Esophagus muscularis mucosa (tissue), 4 donors: Measurements from ENCODE around the gene DRAP1.

Experiments
- EP300 ChIP-seq: sonication (generic); formaldehyde crosslinking; IDR thresholded peaks from one replicate; pipeline ENCODE4 v1.6.1; 2017; ENCODE audit warnings: antibody characterized with exemption
- POLR2A ChIP-seq: fragments of 450-650 bp; IDR thresholded peaks from one replicate; pipeline ENCODE4 v1.6.1; 2017; ENCODE audit warnings: antibody characterized with exemption, moderate library complexity, mild to moderate bottlenecking, low read depth
- POLR2AphosphoS5 ChIP-seq, 2 donors: sonication (generic); formaldehyde crosslinking; IDR thresholded peaks; one replicate each; pipeline ENCODE4 v1.6.1; 2017; ENCODE audit warnings: antibody characterized with exemption in 2 of 2
- TF ChIP-seq, protein P1 (sequence below), 3 experiments: fragments of 200-600 bp in 2 of 3; fragments of 450-650 bp in 1 of 3; sonication (generic) in 2 of 3; IDR thresholded peaks; one replicate each; pipeline ENCODE4 v1.5.1; 2017 to 2019; ENCODE audit warnings: antibody characterized with exemption in 3 of 3, mild to moderate bottlenecking in 2 of 3, moderate library complexity in 1 of 3

DNA sequence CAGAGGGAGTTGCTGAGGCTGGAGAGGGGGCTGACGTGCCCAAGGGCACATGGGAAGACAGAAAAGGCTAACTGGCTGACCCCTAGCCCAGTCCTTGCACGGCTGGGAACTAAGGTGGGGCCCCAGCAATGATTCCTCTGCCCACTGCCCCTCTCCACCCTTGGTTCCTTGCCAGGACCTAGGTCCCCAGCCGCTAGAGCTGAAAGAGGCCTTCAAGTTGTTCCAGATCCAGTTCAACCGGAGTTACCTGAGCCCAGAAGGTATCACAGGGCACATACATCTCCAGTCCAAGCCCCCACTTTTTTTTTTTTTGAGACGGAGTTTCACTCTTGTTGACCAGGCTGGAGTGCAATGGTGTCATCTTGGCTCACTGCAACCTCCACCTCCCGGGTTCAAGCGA is 39.2 kb upstream of the DRAP1 start:
- TF ChIP-seq POLR2A = no peak
- TF ChIP-seq, protein P1, sequence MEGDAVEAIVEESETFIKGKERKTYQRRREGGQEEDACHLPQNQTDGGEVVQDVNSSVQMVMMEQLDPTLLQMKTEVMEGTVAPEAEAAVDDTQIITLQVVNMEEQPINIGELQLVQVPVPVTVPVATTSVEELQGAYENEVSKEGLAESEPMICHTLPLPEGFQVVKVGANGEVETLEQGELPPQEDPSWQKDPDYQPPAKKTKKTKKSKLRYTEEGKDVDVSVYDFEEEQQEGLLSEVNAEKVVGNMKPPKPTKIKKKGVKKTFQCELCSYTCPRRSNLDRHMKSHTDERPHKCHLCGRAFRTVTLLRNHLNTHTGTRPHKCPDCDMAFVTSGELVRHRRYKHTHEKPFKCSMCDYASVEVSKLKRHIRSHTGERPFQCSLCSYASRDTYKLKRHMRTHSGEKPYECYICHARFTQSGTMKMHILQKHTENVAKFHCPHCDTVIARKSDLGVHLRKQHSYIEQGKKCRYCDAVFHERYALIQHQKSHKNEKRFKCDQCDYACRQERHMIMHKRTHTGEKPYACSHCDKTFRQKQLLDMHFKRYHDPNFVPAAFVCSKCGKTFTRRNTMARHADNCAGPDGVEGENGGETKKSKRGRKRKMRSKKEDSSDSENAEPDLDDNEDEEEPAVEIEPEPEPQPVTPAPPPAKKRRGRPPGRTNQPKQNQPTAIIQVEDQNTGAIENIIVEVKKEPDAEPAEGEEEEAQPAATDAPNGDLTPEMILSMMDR (IDR thresholded peaks at IDR 0.05) = no peak
- no peak for TF ChIP-seq EP300
- TF ChIP-seq POLR2AphosphoS5 (IDR thresholded peaks at IDR 0.05) = no peak
